Measurements from ENCODE around the gene CCDC78.
"Not testable (repeated sequence)": the region's sequence is repeated elsewhere in the genome, so short reads cannot be mapped to it uniquely, and the experiment has no call there.

Gene CCDC78

GRCh38 chr16:714558-715476, 11.4 kb downstream of the CCDC78 start, which contains the start of gene METRN:
Gene METRN (plus strand): TSS chr16:715118. CDS start chr16:715290, 172 bp downstream.
- peaks cover 36% of the 10 kb centered on the region for H3K27me3 Mint-ChIP-seq
- peak; percentile 87 to 89 for DNase-seq
- H3K9me3 Mint-ChIP-seq, result no peaks in the 10 kb centered on the region
- ATAC-seq, result peak; percentile 83
- H3K4me3 Mint-ChIP-seq, result peak within 1 kb of the TSS; percentile 76 to 86
- no peak within 1 kb of the TSS for H3K27ac Mint-ChIP-seq
- H3K4me1 Mint-ChIP-seq, result peaks cover 40% of the 10 kb centered on the region

GRCh38 chr16:714079-714478, 12.2 kb downstream of the CCDC78 start:
- peaks cover 33% of the 10 kb centered on the region for H3K4me1 Mint-ChIP-seq
- peak overlapping the region in 1 of 2 donors; percentile 44 for H3K4me3 Mint-ChIP-seq
- DNase-seq (no peak), ATAC-seq (no peak)
- peaks cover 44% of the 10 kb centered on the region for H3K27me3 Mint-ChIP-seq
- H3K27ac Mint-ChIP-seq, result no peak overlapping the region
- H3K9me3 Mint-ChIP-seq, result no peaks in the 10 kb centered on the region

DNA sequence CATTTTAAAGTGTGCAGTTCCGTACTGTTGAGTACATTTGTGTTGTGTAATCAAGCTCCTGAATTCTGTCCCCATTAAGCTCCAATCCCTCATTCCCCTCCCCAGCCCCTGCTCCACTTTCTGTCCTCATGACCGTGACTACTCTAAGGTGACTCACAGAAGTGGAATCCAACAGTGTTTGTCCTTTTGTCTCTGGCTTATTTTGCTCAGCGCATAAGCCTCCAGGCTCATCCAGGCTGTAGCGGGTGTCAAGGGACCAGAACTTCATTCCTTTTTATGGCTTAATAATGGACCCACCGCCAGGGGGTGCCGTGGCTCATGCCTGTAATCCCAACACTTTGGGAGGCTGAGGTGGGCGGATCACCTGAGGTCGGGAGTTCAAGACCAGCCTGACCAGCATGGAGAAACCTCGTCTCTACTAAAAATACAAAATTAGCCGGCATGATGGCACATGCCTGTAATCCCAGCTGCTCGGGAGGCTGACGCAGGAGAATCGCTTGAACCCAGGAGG, 13.4 kb downstream of the CCDC78 start:
- not testable (repeated sequence) for H3K9me3 Mint-ChIP-seq, H3K27ac Mint-ChIP-seq, ATAC-seq, H3K4me3 Mint-ChIP-seq
- peaks cover 26% of the 10 kb centered on the region for H3K4me1 Mint-ChIP-seq
- peaks cover 57% of the 10 kb centered on the region for H3K27me3 Mint-ChIP-seq
- DNase-seq, result peak in 1 of 2 donors; percentile 72

DNA sequence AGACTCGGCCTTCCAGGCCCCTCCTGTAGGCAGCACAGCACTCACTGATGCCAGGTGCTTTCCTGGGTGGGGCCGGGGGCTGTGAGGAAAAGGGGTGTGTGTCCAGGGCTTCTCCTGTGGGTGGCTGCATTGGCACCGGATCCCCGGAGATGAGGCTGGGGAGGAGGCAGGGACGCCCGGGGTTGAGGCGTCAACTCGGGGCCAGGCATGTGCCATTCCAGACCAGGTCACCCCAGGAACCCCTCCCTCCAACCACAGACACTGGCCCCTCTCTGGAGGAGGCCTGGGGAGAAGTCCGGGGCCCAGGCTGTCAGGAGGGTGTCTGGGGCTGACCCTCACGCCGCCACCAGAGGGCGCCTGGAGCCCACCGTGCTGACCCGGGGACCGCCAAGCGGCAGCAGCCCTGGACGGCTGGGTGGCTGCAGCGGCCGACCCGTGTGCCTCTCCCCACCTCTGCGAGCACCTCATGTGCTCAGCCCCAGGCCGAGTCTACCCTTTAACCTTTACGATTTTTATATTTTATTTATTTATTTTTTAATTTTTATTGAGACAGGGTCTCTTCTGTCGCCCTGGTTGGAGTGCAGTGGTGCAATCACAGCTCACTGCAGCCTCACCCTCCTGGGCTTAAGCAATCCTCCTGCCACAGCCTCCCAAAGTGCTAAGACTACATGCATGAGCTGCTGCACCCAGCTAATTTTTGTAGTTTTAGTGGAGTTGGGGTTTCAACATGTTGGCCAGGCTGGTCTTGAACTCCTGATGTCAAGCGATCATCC, 14.5 kb downstream of the CCDC78 start:
- no peaks in the 10 kb centered on the region for H3K9me3 Mint-ChIP-seq
- DNase-seq (peak; percentile 81 to 84), ATAC-seq (peak; percentile 64)
- H3K27ac Mint-ChIP-seq, result no peak overlapping the region
- H3K4me1 Mint-ChIP-seq, result peaks cover 25% of the 10 kb centered on the region
- no peak overlapping the region for H3K4me3 Mint-ChIP-seq
- H3K27me3 Mint-ChIP-seq, result peaks cover 67% of the 10 kb centered on the region

- Mint-ChIP-seq H3K27me3 (peaks cover 74% of the 10 kb centered on the region), H3K4me1 (peaks cover 24% of the 10 kb centered on the region), H3K27ac (no peak overlapping the region), H3K4me3 (no peak overlapping the region), H3K9me3 (no peaks in the 10 kb centered on the region)
- DNase-seq (no peak), ATAC-seq (no peak)
Measured at GRCh38 chr16:711084-711483, 15.2 kb downstream of the CCDC78 start.

DNA sequence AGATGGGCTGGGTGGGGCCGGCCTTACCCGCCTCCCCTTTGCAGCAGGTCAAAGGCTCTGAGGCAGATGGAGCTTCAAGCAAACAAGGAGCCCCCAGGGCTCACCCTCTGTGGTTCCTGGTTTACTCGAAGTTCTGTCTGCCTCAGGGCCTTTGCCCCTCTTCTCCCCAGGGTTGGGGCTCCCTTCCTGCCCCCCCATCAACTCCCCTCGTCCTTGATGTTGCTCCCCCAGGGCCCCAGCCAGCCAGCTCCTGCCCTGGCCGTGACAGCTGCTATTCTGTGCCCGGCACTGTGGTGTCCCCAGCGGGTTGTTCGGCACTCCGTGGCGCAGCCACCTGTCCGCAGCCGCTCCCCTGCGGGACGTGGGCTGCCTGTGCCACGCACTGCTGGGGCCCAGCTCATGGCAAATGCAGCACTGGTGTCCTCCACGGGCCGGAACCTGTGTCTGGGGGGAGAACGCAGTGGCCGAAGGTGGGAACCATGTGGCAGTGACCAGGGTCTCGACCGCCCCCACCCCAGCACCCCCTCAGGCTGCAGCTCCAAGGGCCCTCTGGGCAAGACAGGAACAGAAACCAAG, 15.7 kb downstream of the CCDC78 start:
- Mint-ChIP-seq H3K4me3 (no peak overlapping the region), H3K9me3 (no peaks in the 10 kb centered on the region), H3K27me3 (peaks cover 76% of the 10 kb centered on the region), H3K4me1 (peaks cover 23% of the 10 kb centered on the region), H3K27ac (no peak overlapping the region)
- no peak for DNase-seq
- ATAC-seq, result no peak

DNA sequence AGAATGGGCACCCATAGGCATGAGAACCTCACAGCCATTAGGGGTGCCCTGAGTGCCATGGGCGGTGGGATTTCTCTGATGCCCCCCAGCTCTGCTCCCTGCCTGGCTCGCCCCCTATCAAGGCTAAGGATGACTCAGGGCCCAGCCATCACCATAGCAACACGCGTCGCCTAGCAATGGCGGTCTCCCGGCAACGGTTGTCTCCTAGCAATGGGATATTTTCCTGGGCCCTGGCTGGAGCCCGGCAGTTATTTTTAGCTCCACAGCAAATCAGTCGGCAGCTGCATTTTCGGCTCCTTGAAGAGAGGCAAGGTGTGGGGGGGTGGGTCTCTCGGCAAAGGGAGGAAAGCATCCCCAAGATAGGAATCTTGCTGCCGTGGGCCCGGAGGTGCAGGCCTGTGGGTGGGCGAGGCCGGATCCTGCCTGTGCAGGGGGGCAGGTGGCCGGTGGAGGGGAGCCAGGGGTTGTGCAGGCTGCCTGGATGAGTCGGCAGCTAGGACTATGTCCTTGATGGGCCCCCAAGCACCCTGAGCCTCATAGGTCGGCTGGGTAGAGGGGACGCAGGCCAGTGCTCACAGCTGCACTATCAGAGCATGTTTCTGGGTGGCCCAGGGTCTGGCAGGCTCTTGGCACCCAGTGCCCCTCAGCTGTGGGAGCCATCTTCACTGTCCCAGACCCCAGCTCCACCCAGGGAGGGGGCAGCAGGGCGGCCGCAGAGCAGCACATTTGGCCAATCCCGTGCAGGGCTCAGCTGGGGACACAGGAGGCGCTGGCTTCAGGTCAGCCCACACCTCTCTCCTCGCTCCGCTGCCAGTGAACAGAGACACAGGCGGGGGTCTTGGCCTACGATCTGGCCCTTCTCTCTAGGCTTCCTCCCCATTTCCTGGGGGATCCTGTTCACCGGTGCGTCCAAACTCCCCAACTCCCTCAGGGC, 16.4 kb downstream of the CCDC78 start:
- no peak overlapping the region for H3K27ac Mint-ChIP-seq
- DNase-seq, result no peak
- no peak for ATAC-seq
- H3K9me3 Mint-ChIP-seq, result no peaks in the 10 kb centered on the region
- H3K4me1 Mint-ChIP-seq, result peaks cover 23% of the 10 kb centered on the region
- H3K4me3 Mint-ChIP-seq, result no peak overlapping the region
- peaks cover 76% of the 10 kb centered on the region for H3K27me3 Mint-ChIP-seq

- no peak overlapping the region for H3K4me3 Mint-ChIP-seq
- no peak for ATAC-seq
- peaks cover 14% of the 10 kb centered on the region for H3K4me1 Mint-ChIP-seq
- no peak for DNase-seq
- no peaks in the 10 kb centered on the region for H3K9me3 Mint-ChIP-seq
- no peak overlapping the region for H3K27ac Mint-ChIP-seq
- peaks cover 80% of the 10 kb centered on the region for H3K27me3 Mint-ChIP-seq
Measured at GRCh38 chr16:708959-709358, 17.3 kb downstream of the CCDC78 start.

DNA sequence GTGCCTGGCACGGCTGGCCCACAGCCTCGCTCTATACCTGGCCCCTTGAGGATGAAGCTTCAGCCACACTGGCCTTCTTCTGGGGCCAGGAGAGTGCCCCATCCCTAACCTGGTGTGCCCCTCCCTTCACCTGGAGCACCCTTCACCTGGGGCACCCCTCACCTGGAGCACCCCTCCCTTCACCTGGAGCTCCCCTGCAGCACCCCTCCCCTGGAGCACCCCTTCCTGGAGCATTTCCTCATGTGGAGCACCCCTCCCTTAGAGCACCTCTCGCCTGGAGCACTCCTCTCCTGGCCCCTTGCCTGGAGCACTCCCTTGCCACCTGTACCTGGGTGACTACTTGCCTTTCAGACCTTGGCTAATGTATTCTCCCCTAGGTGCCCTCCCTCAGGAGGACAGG, 18.2 kb downstream of the CCDC78 start:
- peaks cover 83% of the 10 kb centered on the region for H3K27me3 Mint-ChIP-seq
- no peak overlapping the region for H3K27ac Mint-ChIP-seq
- ATAC-seq (no peak), DNase-seq (no peak)
- no peaks in the 10 kb centered on the region for H3K9me3 Mint-ChIP-seq
- H3K4me3 Mint-ChIP-seq, result no peak overlapping the region
- peaks cover 12% of the 10 kb centered on the region for H3K4me1 Mint-ChIP-seq

GRCh38 chr16:707062-707538, 19.1 kb downstream of the CCDC78 start:
- H3K27me3 Mint-ChIP-seq, result peaks cover 86% of the 10 kb centered on the region
- no peak overlapping the region for H3K27ac Mint-ChIP-seq
- H3K9me3 Mint-ChIP-seq, result no peaks in the 10 kb centered on the region
- ATAC-seq, result no peak
- H3K4me3 Mint-ChIP-seq, result no peak overlapping the region
- peaks cover 11% of the 10 kb centered on the region for H3K4me1 Mint-ChIP-seq
- DNase-seq, result no peak

DNA sequence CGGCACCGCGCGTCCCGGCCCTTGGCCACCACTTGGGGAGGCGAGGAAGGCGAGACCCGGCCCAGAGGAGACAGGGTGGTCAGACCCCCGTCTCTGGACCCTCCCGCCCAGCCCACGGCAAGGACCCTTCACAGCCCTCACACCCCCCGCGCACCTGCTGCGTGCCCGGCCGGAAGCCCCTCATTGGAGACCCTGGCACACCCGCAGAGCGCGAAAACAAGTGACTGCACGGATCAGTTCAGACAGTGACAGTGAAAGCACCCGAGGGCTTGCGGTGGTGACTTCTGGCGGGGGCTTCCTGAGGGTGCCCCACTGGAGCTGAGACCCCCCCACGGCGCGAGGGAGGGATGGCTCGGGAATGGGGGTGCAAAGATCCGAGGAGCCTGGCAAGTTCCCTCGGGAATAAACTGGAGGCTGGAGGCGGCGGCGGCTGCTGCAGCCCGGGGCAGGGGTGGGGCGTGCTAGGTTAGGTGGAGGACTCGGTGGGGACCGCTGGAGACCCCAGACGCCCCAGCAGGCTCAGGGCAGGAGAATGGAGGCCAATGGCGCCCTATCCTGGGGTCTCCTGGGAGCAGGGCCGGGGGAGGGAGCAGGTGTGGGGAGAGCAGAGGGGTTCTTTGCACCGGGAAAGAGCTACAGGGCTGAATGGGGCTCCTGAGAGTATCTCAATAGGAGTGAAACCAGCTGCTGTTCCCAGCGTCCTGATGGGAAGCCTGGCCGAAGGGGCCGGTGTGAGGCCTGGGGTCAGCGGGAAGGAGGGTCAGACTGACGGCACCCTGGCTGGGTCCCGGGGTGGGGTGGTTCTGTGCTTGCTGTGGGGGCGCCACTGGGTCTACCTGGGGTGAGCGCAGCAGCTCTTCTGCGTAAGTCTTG, 19.8 kb downstream of the CCDC78 start:
- Mint-ChIP-seq H3K9me3 (no peaks in the 10 kb centered on the region), H3K27me3 (peaks cover 88% of the 10 kb centered on the region), H3K4me1 (peaks cover 14% of the 10 kb centered on the region), H3K27ac (no peak overlapping the region), H3K4me3 (peak overlapping the region in 1 of 2 donors; percentile 10)
- no peak for ATAC-seq
- DNase-seq, result no peak

DNA sequence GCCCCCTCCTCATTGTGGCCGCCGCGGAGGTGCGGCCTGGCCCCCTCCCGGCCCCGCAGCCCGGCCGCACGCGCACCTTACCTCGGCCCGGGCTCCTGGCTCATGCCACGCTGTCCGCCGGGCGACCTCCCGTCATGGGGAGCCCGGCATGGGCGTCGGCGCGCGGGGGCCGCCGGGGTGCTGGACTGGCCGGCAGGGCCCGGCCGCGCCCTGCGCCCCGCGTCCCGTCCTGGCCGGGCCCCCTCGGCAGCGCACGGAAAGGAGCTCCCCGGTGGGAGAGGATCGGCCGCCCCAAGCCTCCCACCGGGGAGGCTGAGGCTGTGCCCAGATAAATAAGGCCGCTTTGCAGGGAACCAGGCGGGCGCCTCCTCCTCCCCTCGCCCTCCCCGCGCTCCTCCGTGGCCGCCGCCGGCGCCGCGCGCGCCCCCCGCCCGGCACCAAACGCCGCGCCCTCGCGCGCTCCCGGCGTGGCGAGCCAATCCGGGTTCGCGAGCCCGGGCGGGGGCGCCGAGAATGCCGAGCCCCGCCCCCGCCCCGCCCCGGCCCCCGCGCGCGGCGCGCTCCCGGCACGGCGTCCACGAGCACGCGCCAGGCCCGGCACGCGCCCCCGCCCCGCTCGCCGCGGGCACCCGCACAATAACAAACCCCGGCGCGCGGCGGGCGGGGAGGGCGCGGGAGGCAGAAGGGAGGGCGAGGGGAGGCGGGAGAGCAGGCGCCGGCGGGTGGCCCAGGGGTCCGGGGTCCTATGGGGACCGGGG, 20.6 kb downstream of the CCDC78 start, which contains the start of gene FBXL16:
Gene FBXL16, minus strand, starts transcription at position 371 of the 758 bp plus-strand sequence. CDS start 8,396 bp downstream, outside the sequence.
- Mint-ChIP-seq H3K4me1 (peaks cover 20% of the 10 kb centered on the region), H3K27ac (no peak within 1 kb of the TSS), H3K4me3 (peak within 1 kb of the TSS in 1 of 2 donors; percentile 10), H3K27me3 (peaks cover 88% of the 10 kb centered on the region), H3K9me3 (no peaks in the 10 kb centered on the region)
- ATAC-seq, result no peak
- DNase-seq, result no peak

Measured in stimulated activated naive CD8-positive, alpha-beta T cell treated with anti-CD3 and anti-CD28 coated beads, Interleukin-15, amount 100 ng/mL, for 72 hours (primary cell).